ENCODE measurements around the gene IRX2. TPM values are rescaled to one million over a fixed set of nuclear protein-coding genes. Genes with fewer than 3 reads are reported as not detected.

IRX2 gene
- total RNA-seq, 1 experiment from 2014 or later: 16.7 TPM

GRCh38 chr5:2741956-2742355 is 9.5 kb downstream of the IRX2 start:
- Histone ChIP-seq H3K4me1 (replicated peaks) (peaks cover 7% of the 10 kb centered on the region), H3K27ac (no peak overlapping the region), H3K36me3 (peaks cover 17% of the 10 kb centered on the region), H3K27me3 (replicated peaks) (no peaks in the 10 kb centered on the region), H3K4me3 (no peak overlapping the region), H3K9me3 (replicated peaks) (no peaks in the 10 kb centered on the region)
- no peak for DNase-seq (ENCODE audit: low read depth in 1 of 2, low spot score in 2 of 2)

- Histone ChIP-seq H3K4me3 (no peak overlapping the region), H3K9me3 (replicated peaks) (no peaks in the 10 kb centered on the region), H3K36me3 (peaks cover 14% of the 10 kb centered on the region), H3K27me3 (replicated peaks) (0 out of 2 replicates have a peak, but pooled peaks cover 3% of the 10 kb centered on the region), H3K4me1 (replicated peaks) (peaks cover 7% of the 10 kb centered on the region), H3K27ac (no peak overlapping the region)
- DNase-seq (ENCODE audit: low read depth in 1 of 2, low spot score in 2 of 2): no peak
These were observed 10.5 kb downstream of the IRX2 start for GRCh38 chr5:2740876-2741555.

DNA sequence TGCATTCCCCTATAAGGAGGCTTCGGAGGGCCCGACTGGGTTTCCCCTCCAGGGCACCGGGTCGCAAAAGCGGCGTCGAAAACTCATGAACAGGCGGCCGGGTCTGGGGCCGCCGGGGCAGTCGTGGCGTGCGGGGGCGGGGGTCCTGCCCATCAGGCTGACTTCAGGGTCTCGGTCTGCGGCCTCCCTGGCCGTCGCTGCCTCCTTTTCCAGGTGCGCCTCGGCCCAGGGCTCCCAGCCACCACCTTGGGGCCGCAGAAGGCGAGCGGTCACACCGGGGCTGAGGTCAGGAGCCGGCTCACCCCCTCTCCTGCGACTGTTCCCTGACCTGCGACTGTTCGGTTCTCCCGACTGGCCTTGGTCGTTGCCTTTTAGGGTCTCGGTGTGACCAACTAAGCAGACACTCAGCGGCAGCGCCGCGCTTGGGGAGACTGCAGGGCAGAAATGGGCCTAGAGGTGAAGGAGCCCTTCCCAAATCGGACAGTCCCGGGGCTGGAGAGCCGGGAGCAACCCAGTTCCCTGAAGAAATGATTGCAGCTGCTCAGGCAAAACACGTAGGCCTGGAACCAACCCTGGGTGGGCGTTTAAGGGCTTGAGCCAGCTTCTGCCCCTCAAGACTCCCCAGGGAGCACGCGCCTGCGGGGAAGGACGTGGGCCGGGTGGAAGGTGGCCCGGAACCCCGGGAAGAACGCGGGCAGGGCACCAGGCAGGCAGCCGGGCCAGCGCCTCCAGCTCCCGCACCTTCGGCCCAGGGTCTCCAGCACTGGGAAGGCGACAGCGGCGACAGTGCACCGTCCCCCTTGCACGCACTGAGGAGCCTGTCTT is 11.2 kb downstream of the IRX2 start:
- H3K9me3 ChIP-seq (replicated peaks): no peaks in the 10 kb centered on the region
- peaks cover 7% of the 10 kb centered on the region for H3K4me1 ChIP-seq (replicated peaks)
- 0 out of 2 replicates have a peak, but pooled peaks cover 5% of the 10 kb centered on the region for H3K27me3 ChIP-seq (replicated peaks)
- H3K27ac ChIP-seq: no peak overlapping the region
- H3K36me3 ChIP-seq: peaks cover 11% of the 10 kb centered on the region
- peak overlapping the region; percentile 59; the same call in 1 of the 2 replicates for H3K4me3 ChIP-seq
- no peak for DNase-seq (ENCODE audit: low read depth in 1 of 2, low spot score in 2 of 2)

DNA sequence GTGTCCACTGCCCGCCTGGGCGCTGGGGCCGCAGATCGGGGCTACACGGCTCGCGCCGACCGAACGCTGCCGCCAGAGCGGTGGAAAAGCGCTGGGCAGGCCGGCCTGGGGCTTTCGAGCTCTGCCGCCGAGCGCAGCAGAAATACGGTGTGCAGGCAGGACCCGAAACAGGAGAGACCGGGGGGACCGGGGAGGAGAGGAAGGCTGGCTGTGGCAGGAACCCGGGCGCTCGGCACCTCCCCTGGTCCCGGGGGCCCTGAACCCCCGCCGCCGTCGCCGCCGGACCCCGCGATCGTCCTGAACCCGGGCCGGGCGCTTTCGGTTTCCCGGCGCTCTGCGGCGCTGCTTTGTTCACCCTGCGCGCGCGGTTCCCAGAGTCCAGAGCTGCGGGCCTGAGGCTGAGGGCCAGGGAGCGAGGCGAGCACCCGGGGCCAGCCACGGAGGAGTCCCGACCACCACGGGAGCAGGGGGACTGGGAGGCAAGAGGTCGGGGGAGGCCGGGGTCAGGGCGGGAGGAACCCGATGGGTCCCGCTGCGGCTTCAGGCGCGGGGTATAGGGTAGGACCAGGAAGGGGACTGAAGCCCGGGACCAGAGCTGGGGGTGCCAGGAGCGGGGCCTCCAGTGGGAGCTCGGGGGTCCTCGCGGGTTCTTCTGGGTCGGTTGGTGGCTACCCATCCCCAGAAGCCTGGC is 12.0 kb downstream of the IRX2 start:
- DNase-seq (ENCODE audit: low read depth in 1 of 2, low spot score in 2 of 2): peak in 1 of 2 experiments; percentile 54
- Histone ChIP-seq H3K4me3 (peak overlapping the region; percentile 59), H3K27me3 (replicated peaks) (0 out of 2 replicates have a peak, but pooled peaks cover 5% of the 10 kb centered on the region), H3K9me3 (replicated peaks) (no peaks in the 10 kb centered on the region), H3K36me3 (peaks cover 7% of the 10 kb centered on the region), H3K4me1 (replicated peaks) (peaks cover 7% of the 10 kb centered on the region), H3K27ac (no peak overlapping the region)

- H3K4me1 ChIP-seq (replicated peaks): peaks cover 7% of the 10 kb centered on the region
- H3K36me3 ChIP-seq: peaks cover 3% of the 10 kb centered on the region
- no peak for DNase-seq (ENCODE audit: low read depth in 1 of 2, low spot score in 2 of 2)
- no peak overlapping the region for H3K27ac ChIP-seq
- H3K9me3 ChIP-seq (replicated peaks): no peaks in the 10 kb centered on the region
- H3K27me3 ChIP-seq (replicated peaks): peaks cover 10% of the 10 kb centered on the region; the same call in 1 of the 2 replicates
- peak overlapping the region; percentile 59 for H3K4me3 ChIP-seq
These were observed 12.6 kb downstream of the IRX2 start for GRCh38 chr5:2738700-2739359.

DNA sequence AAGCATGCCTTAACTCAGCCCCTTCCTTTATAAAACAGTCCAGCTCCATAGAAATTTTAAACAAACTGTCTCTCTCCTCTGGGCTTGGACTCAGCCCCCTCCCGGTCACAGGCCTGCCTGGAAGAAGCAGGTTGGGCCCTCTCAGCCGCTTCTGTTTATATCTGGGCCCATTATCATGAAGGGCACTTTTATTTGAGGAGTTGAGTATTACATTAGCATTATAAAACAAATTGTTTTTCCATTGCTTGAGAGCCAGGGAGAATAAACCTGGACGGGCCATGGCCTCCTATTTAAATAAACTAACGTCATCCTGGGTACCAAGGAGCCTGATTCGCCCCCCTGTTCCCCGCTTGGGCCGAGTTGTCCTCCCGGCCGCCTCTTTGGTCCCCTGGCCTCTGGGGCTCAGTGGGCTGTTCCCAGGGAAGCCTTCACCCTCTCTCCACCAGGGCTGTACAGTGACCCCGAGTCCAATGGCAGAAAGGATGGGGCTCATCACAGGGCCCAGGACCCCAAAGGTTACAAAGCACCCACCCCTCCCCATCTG is 13.2 kb downstream of the IRX2 start:
- Histone ChIP-seq H3K4me3 (no peak overlapping the region), H3K36me3 (no peaks in the 10 kb centered on the region), H3K4me1 (replicated peaks) (peaks cover 7% of the 10 kb centered on the region), H3K27me3 (replicated peaks) (peaks cover 11% of the 10 kb centered on the region; the same call in 1 of the 2 replicates), H3K9me3 (replicated peaks) (no peaks in the 10 kb centered on the region), H3K27ac (no peak overlapping the region)
- no peak for DNase-seq (ENCODE audit: low read depth in 1 of 2, low spot score in 2 of 2)

- H3K27me3 ChIP-seq (replicated peaks): peaks cover 11% of the 10 kb centered on the region; the same call in 1 of the 2 replicates
- H3K4me3 ChIP-seq: no peak overlapping the region
- no peaks in the 10 kb centered on the region for H3K9me3 ChIP-seq (replicated peaks)
- no peaks in the 10 kb centered on the region for H3K36me3 ChIP-seq
- H3K4me1 ChIP-seq (replicated peaks): peaks cover 7% of the 10 kb centered on the region
- H3K27ac ChIP-seq: no peak overlapping the region
- peak in 1 of 2 experiments; percentile 36 for DNase-seq (ENCODE audit: low read depth in 1 of 2, low spot score in 2 of 2)
These were observed 14.0 kb downstream of the IRX2 start for GRCh38 chr5:2737273-2738155.

GRCh38 chr5:2736872-2737271 is 14.6 kb downstream of the IRX2 start:
- H3K36me3 ChIP-seq: no peaks in the 10 kb centered on the region
- no peak overlapping the region for H3K27ac ChIP-seq
- peak in 1 of 2 experiments; percentile 42 for DNase-seq (ENCODE audit: low read depth in 1 of 2, low spot score in 2 of 2)
- no peak overlapping the region for H3K4me3 ChIP-seq
- H3K27me3 ChIP-seq (replicated peaks): peaks cover 15% of the 10 kb centered on the region
- H3K9me3 ChIP-seq (replicated peaks): no peaks in the 10 kb centered on the region
- peaks cover 7% of the 10 kb centered on the region for H3K4me1 ChIP-seq (replicated peaks)

DNA sequence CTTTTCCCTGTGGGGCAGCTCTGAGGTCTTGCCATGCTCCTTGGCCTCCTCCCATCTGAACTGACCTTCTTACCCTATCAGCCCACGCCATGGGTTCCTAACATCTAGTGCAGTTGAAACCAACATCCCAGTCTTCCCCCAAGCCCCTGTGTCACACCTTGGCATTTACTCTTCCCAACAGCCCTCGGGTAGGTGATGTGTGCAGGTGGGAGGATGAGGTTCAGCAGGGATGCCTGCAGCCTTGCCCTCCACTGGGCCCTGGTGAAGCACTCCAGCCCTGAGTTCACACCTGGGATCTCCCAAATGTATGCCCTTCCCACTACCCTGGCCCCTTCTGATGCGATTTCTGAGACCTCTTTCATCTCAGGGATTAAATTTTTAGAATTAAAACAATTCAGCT is 15.5 kb downstream of the IRX2 start:
- H3K36me3 ChIP-seq: no peaks in the 10 kb centered on the region
- peaks cover 7% of the 10 kb centered on the region for H3K4me1 ChIP-seq (replicated peaks)
- no peak for DNase-seq (ENCODE audit: low read depth in 1 of 2, low spot score in 2 of 2)
- H3K27me3 ChIP-seq (replicated peaks): peaks cover 18% of the 10 kb centered on the region
- H3K27ac ChIP-seq: no peak overlapping the region
- no peak overlapping the region for H3K4me3 ChIP-seq
- H3K9me3 ChIP-seq (replicated peaks): no peaks in the 10 kb centered on the region

- peak in 1 of 2 experiments; percentile 28 for DNase-seq (ENCODE audit: low read depth in 1 of 2, low spot score in 2 of 2)
- Histone ChIP-seq H3K27ac (no peak overlapping the region), H3K9me3 (replicated peaks) (no peaks in the 10 kb centered on the region)
These were observed 18.6 kb downstream of the IRX2 start for GRCh38 chr5:2732850-2733249.

GRCh38 chr5:2732004-2732403 is 19.5 kb downstream of the IRX2 start:
- Histone ChIP-seq H3K27me3 (replicated peaks) (peaks cover 41% of the 10 kb centered on the region), H3K9me3 (replicated peaks) (no peaks in the 10 kb centered on the region)

More at GRCh38 chr5:2732850-2733249, 18.6 kb downstream of the IRX2 start:
- H3K27me3 ChIP-seq (replicated peaks): peaks cover 33% of the 10 kb centered on the region
- H3K4me3 ChIP-seq: no peak overlapping the region
- H3K4me1 ChIP-seq (replicated peaks): no peaks in the 10 kb centered on the region
- H3K36me3 ChIP-seq: no peaks in the 10 kb centered on the region

DNA sequence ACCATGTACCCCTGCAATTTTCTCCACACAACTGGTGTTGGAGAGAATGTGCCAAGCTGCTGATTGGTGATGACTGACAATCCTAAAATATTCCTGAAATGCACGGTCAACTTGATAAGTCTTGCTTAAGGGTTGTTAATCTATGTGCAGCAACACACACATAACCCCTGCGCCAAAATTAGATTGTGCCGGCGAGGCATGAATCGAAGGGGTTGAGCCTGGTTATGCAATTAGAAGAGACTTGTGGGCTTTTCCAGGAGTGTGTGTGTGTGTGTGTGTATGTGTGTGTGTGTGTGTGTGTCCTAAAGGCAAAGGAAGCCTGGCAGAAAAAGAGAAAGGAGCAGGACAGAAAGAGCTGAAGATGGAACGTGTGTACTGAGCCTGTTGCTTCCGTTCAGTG is 22.3 kb downstream of the IRX2 start:
- Histone ChIP-seq H3K4me3 (no peak overlapping the region), H3K27me3 (replicated peaks) (peaks cover 44% of the 10 kb centered on the region), H3K36me3 (no peaks in the 10 kb centered on the region), H3K27ac (no peak overlapping the region), H3K9me3 (replicated peaks) (no peaks in the 10 kb centered on the region), H3K4me1 (replicated peaks) (no peaks in the 10 kb centered on the region)
- peak in 1 of 2 experiments; percentile 21 for DNase-seq (ENCODE audit: low read depth in 1 of 2, low spot score in 2 of 2)

More at GRCh38 chr5:2732004-2732403, 19.5 kb downstream of the IRX2 start:
- no peaks in the 10 kb centered on the region for H3K4me1 ChIP-seq (replicated peaks)
- no peak overlapping the region for H3K27ac ChIP-seq
- peak in 1 of 2 experiments; percentile 16 for DNase-seq (ENCODE audit: low read depth in 1 of 2, low spot score in 2 of 2)
- H3K4me3 ChIP-seq: no peak overlapping the region
- no peaks in the 10 kb centered on the region for H3K36me3 ChIP-seq

Measured in SJSA1 (cell line).